Measurements from ENCODE around the gene GORASP2.
"Not testable (repeated sequence)": the region's sequence is repeated elsewhere in the genome, so short reads cannot be mapped to it uniquely, and the experiment has no call there.

The GORASP2 gene

GRCh38 chr2:170917219-170917913 is 11.7 kb upstream of the GORASP2 start:
- no peak overlapping the region for H3K4me3 ChIP-seq (ENCODE audit: low read depth, low read length)
- no peak for TF ChIP-seq CTCF (IDR thresholded peaks at IDR 0.05; ENCODE audit: low read depth, low read length, missing control alignments)
- no peak for DNase-seq
- no peak overlapping the region for H3K27ac ChIP-seq
- H3K36me3 ChIP-seq (replicated peaks), result no peaks in the 10 kb centered on the region
- H3K27me3 ChIP-seq (replicated peaks), result no peaks in the 10 kb centered on the region
- in situ Hi-C loops (cut with HindIII; ENCODE audit: low pct_ligation_motif_present, low sequenced_read_pairs), result no loop called here

- no peaks in the 10 kb centered on the region for H3K27me3 ChIP-seq (replicated peaks)
- no peak overlapping the region for H3K27ac ChIP-seq
- TF ChIP-seq CTCF (IDR thresholded peaks at IDR 0.05; ENCODE audit: low read depth, low read length, missing control alignments), result no peak
- DNase-seq, result no peak
- in situ Hi-C loops (cut with HindIII; ENCODE audit: low pct_ligation_motif_present, low sequenced_read_pairs), result no loop called here
- H3K36me3 ChIP-seq (replicated peaks), result no peaks in the 10 kb centered on the region
- H3K4me3 ChIP-seq (ENCODE audit: low read depth, low read length), result no peak overlapping the region
Observed at GRCh38 chr2:170917957-170918356, 11.1 kb upstream of the GORASP2 start.

- H3K36me3 ChIP-seq (replicated peaks); in situ Hi-C loops (cut with HindIII; ENCODE audit: low pct_ligation_motif_present, low sequenced_read_pairs); H3K4me3 ChIP-seq (ENCODE audit: low read depth, low read length); H3K27me3 ChIP-seq (replicated peaks); DNase-seq; H3K27ac ChIP-seq: not testable (repeated sequence)
Observed at GRCh38 chr2:170921873-170922272, 7.2 kb upstream of the GORASP2 start.

- Histone ChIP-seq H3K36me3 (replicated peaks) (no peaks in the 10 kb centered on the region), H3K27ac (no peak overlapping the region), H3K4me3 (ENCODE audit: low read depth, low read length) (no peak overlapping the region), H3K27me3 (replicated peaks) (no peaks in the 10 kb centered on the region)
- no peak for TF ChIP-seq CTCF (IDR thresholded peaks at IDR 0.05; ENCODE audit: low read depth, low read length, missing control alignments)
- in situ Hi-C loops (cut with HindIII; ENCODE audit: low pct_ligation_motif_present, low sequenced_read_pairs), result no loop called here
- no peak for DNase-seq
Observed at GRCh38 chr2:170922634-170923494, 6.2 kb upstream of the GORASP2 start.

- DNase-seq, result no peak
- Histone ChIP-seq H3K27ac (no peak overlapping the region), H3K36me3 (replicated peaks) (no peaks in the 10 kb centered on the region), H3K27me3 (replicated peaks) (no peaks in the 10 kb centered on the region), H3K4me3 (ENCODE audit: low read depth, low read length) (no peak overlapping the region)
- no peak for TF ChIP-seq CTCF (IDR thresholded peaks at IDR 0.05; ENCODE audit: low read depth, low read length, missing control alignments)
- in situ Hi-C loops (cut with HindIII; ENCODE audit: low pct_ligation_motif_present, low sequenced_read_pairs), result no loop called here
Observed at GRCh38 chr2:170923799-170924198, 5.3 kb upstream of the GORASP2 start.

GRCh38 chr2:170924969-170925368 is 4.1 kb upstream of the GORASP2 start:
- Histone ChIP-seq H3K4me3 (ENCODE audit: low read depth, low read length) (no peak overlapping the region), H3K27me3 (replicated peaks) (no peaks in the 10 kb centered on the region), H3K36me3 (replicated peaks) (no peaks in the 10 kb centered on the region), H3K27ac (no peak overlapping the region)
- in situ Hi-C loops (cut with HindIII; ENCODE audit: low pct_ligation_motif_present, low sequenced_read_pairs), result no loop called here
- no peak for DNase-seq
- no peak for TF ChIP-seq CTCF (IDR thresholded peaks at IDR 0.05; ENCODE audit: low read depth, low read length, missing control alignments)
